Measurements from ENCODE around the gene GPX7.

The GPX7 gene

GRCh38 chr1:52588535-52588934 is 13.6 kb upstream of the GPX7 start:
- DNase-seq, result no peak

- no peak for DNase-seq
Measured at GRCh38 chr1:52590266-52590665, 11.9 kb upstream of the GPX7 start.

DNA sequence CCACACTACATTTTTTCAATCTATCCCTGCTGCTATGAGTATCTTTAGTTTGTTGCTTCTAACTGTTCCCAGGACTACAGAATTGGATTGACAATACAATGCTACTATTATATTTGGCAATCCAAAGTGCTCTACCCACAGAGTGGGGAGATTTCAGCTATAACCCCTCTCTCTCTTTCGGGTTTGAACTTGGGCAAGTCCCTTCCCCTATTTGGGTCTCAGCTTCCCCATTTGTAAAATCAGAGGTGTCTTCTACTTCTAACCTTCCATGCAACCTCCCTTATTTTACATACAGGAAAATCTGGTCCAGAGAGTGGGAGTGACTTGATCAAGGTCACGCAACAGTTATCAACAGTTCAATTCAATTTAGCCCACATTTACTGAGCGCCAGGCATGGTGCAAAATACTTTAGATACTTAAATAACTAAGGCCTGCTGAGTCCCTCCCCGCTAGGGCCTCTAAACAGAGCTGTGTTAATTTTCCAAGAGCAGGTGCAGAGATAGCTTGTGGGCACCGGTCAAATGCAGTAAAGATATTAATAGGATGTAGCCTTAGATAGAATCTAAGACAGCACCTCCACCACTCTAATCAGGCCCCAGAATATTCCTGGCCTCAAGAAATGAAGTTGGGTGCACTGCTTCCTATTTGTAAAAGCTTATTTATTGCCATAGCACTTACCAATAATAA is 9.4 kb upstream of the GPX7 start:
- DNase-seq, result no peak

- no peak for DNase-seq
Measured at GRCh38 chr1:52593495-52593894, 8.7 kb upstream of the GPX7 start.

DNA sequence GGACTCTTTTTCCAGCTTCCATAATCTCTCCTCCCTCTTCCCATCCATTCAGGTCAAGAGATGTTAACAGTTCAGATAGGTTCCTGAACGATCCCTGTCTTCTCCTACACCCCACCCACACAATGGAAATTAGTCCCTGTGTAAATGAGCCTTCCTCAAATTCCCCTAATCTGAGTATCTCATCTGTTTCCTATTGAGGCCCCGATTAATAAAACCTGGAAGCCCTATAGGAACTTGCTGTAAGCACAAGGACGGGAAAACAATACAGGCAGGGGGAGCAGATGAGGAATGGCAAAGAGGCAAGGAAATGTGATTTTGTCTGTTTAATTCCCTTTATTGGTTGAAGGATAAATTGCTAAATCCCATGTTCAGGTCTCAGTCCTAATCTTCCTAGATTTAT is 7.1 kb upstream of the GPX7 start:
- DNase-seq, result no peak

DNA sequence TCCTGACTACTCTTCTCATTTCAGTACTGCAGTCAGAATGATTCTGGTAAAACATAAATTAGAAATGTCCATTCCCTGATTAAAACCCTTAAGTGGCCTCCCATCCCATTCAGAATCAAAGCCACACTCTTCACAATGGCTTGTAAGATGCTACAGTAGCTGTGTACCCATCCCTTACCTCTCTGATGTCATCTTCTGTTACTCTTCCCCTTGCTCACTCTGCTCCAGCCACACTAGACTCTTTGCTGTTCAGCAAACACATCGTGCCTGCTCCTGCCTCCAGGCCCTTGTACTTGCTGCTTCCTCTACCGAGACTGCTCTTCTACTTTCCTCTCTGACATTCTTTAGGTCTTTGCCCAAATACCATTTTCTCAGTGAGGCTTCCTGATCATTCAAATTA is 4.3 kb upstream of the GPX7 start:
- DNase-seq, result no peak

- no peak for DNase-seq
Measured at GRCh38 chr1:52598729-52599128, 3.4 kb upstream of the GPX7 start.

DNA sequence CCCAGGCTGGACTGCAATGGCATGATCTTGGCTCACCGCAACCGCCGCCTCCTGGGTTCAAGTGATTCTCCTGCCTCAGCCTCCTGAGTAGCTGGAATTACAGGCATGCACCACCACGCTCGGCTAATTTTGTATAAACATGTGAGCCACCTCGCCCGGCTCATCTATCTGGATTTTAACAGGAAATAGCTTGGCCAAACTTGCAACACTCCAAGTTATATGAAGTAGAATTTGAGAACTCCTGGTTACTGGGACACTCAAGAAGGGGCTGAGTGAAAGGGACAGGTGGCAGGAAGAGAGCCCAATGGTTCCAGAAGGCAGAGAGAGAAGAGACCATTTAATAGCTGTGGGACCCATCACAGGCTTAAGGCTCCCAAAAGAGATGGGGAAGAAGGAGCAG is 2.9 kb upstream of the GPX7 start:
- no peak for DNase-seq

- DNase-seq, result no peak
Measured at GRCh38 chr1:52600533-52601179, 1.5 kb upstream of the GPX7 start.

DNA sequence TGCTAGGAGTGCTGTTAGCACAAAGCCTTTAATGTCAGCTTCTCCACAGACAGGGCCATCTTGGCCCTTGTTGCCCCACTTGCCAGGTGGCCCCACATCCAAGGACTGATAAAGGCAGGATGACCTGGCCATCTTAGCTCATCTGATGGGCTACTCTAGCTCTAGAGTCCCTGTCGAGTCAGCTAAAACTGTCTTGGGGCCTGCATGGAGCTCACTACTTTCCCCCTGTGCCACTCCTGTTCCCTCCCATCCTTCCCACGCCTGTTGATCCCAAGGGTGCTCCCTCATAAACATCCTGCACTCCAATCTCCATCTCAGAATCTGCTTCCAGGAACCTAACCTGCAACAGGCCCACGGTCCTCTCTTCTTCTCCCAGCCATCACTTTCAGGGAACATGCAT is 652 bp upstream of the GPX7 start:
- no peak for DNase-seq

GRCh38 chr1:52602856-52603600 is 857 bp downstream of the GPX7 start:
- DNase-seq, result peak; percentile 20

GRCh38 chr1:52603630-52604029 is 1.5 kb downstream of the GPX7 start:
- no peak for DNase-seq

DNA sequence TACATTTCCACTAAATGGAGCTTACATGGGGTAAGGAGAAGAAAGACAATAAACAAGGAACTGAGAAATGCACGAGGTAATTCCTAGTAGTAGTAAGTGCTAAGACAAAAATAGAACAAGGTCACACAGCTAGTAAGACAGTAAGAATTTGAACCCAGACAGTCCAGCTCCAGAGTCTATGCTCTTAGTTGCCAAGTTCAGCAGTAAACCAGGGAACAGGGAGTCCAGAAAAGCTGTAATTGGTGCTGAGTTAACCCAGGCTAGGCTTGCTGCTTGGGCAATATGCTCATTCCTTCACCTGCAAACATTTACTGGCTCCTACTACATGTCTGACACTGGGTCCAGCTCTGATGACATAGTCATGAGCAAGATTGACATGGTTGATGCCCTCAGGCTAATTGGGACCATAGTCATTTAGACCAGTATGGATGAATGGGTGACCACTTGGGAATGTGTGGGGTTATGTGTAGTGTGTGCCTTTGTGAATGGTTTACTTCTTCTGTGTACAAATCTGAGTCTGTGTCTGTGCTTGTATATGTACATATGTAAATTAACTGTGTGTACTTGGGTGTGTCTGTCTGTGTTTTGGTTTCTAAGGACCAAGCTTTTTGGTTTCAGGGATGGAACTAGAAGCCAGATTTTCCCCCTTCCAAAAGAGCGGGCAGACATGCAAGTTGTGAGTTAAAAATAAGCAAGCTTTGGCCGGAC is 2.0 kb downstream of the GPX7 start:
- no peak for DNase-seq

- no peak for DNase-seq
Measured at GRCh38 chr1:52613636-52614373, 11.6 kb downstream of the GPX7 start.

GRCh38 chr1:52614671-52615070 is 12.5 kb downstream of the GPX7 start:
- no peak for DNase-seq

DNA sequence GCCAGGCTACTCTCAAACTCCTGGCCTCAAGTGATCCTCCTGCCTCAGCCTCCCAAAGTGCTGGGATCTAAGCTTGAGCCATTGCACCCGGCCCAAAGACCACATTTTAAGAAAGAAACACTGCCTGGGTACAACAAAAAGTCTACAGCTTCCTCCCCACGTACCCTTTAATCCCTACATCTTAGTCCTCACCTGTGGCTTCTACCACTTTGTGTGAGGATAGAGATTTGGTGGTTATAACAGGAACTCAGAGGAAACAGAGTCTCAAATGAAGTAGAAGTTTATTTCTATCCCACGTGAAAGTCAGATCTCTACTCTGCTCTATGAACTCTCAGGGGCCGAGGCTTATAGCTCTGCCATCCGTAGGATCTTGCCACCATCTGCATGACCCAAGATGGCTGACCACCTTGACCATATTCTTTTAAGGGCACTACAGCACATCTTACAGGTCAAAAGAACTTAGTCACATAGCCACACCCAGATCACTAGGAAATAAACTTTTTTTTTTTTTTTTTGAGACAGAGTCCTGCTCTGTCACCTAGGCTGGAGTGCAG is 13.4 kb downstream of the GPX7 start:
- DNase-seq, result no peak

- DNase-seq, result no peak
Measured at GRCh38 chr1:52621950-52622349, 19.8 kb downstream of the GPX7 start.

DNA sequence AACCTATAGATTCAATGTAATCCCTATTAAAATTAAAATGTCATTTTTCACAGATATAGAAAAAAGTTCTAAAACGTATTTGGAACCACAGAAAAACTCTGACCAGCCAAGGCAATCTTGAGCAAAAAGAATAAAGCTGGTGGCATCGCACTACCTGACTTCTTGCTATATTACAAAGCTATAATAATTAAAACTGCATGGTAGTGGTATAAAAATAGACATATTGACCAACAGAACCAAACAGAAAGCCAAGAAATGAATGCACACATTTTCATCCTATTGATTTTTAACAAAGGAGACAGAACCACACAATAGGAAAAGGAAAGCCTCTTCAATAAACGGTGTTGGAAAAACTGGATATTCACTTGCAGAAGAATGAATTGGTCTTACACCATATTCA is 21.6 kb downstream of the GPX7 start:
- no peak for DNase-seq

GRCh38 chr1:52627028-52627427 is 24.9 kb downstream of the GPX7 start:
- DNase-seq, result no peak

- DNase-seq, result no peak
Measured at GRCh38 chr1:52628614-52629324, 26.6 kb downstream of the GPX7 start.

DNA sequence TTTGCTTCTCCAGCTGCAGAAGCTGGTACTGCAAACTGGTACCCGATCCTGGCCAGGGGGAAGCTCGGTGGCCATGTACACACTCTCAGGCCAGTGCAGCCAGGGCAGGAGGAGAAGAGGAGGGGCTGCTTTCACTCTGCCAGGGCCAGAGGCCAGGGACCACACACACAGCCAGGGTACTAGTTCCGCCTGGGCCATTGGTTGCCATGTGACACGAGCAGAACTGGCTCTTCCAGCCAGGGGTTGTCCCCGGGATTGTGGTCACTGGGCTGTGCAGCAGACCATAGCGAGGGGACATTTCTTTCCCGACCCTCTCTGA is 27.1 kb downstream of the GPX7 start:
- DNase-seq, result no peak

GRCh38 chr1:52629667-52630066 is 27.5 kb downstream of the GPX7 start:
- no peak for DNase-seq
